SW480 (cell line): ENCODE measurements around the gene SEMA6C.

ENCODE experiments used
- DNase-seq: peaks from one replicate; pipeline ENCODE4 v3.0.0-alpha.2; 2016; ENCODE audit warnings: low spot score

The SEMA6C gene

DNA sequence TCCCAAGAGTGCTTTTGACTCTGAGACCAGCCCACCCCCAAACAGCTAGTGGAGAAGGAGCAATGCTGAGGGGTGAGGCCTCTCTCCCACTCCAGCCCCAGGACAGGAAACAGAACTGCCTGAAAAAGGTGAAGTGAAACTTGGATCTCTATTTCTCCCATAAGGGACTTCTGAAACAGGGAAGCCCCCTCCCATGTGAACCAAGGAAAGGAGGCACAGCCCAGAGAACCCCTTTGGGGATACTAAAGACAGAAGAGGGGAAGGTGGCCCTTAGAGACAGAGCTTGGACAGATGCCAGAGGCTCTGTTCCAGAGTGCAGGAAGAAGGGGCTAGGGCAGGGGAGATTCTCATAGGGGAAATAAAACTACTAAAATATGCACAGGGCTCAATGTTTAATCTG is 12.9 kb upstream of the SEMA6C start:
- no peak for DNase-seq

DNA sequence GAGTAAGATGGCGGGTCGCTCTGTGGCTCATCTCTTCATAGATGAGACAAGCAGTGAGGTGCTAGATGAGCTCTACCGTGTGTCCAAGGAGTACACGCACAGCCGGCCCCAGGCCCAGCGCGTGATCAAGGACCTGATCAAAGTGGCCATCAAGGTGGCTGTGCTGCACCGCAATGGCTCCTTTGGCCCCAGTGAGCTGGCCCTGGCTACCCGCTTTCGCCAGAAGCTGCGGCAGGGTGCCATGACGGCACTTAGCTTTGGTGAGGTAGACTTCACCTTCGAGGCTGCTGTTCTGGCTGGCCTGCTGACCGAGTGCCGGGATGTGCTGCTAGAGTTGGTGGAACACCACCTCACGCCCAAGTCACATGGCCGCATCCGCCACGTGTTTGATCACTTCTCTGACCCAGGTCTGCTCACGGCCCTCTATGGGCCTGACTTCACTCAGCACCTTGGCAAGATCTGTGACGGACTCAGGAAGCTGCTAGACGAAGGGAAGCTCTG is 12.4 kb upstream of the SEMA6C start:
- no peak for DNase-seq

DNA sequence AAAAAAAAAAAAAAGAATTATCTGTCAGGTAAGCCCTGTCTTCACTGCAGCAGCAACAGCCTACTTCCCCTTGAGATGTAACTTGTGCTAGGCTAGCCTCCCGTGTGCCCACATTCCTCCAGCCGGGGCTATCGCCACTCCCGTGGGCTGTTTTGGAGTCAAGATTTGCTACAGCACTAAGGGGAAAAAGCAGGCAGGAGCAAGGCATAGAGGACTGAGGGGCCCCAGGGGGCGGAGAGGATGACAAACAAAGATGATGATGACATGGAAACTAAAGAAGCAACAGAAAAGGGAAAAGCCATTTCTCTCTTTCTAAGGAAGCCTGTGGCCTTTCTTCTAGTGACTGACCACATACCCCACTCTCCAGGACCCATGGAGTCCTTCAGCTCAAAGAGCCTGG is 11.9 kb upstream of the SEMA6C start:
- no peak for DNase-seq

DNA sequence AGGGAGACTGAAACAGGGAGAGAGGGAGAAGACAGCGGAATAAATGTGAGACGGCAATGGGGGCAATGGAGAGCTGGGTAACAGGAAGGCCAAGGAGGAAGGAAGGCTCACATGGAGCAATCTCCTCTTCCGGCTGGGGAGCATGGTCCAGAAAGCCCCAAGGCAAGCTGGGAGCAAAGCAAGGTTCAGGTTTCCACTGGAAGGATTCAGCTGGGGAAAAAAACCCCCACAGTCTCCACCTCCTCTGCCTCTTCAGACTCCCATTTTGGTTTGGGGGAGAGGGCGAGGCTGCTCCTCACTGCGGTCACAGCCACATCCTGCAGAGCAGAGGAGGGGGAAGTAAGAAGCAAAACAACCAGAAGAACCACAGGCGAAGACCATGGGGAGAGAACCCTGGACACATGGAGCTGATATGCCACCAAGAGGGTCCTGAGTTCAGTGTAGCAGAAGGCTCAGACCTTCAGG is 10.7 kb upstream of the SEMA6C start:
- DNase-seq: no peak

DNA sequence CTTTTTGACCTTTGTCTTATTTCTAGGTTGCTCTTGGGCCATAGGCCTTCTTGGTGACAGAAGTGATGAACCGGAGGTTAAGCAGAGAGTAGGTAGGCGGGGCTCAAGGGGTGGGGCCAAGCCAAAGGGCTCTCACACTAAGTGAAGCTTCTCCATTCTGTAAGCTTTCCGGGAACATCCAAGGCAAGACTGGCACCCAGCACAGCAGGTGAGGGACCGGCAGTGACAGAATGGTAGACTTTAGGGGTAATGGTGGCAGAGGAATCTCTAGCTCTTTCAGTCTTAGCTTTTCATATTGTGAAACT is 10.0 kb upstream of the SEMA6C start, which contains the start of gene TNFAIP8L2:
TSS of gene TNFAIP8L2 (plus strand) at position 135 of the 305 bp plus-strand sequence. CDS start 2,049 bp downstream, outside the sequence.
- DNase-seq: no peak

DNA sequence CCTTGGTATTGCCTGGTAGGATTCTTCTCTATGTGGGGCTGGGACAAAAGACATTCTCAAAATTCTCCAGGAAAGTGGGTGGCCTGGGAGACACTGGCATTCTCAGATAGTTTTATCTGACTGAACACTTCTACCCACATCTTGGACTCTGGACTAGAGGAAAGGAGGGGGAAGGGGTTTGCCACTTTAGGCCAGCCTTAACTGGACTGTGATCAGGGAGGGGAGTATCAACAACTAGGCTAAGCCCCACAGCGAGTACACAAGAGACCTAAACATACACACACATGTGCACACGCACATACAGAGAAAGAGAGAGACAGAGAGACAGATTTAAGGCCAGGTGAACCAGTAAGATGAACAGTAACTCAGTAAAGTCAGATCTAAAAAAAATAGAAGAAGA is 1.2 kb upstream of the SEMA6C start:
- no peak for DNase-seq

DNA sequence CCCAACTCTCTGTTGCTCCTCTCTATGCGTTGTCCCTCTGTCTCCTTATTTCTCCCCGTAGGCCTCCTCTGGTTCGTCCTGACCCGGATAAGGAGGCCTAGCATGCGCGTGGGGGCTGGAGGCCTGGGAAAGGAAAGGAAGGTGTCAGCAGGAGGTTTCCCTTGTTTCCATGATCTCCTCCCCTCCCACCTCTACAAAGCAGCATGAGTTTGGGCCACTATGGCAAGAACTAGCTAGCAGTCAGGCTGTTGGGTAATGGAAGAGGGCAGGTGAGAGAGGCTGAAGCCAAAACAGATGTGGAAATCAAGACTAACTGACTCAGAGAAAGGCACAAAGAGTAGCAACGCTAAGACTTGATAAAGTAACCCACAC is 687 bp upstream of the SEMA6C start:
- no peak for DNase-seq

DNA sequence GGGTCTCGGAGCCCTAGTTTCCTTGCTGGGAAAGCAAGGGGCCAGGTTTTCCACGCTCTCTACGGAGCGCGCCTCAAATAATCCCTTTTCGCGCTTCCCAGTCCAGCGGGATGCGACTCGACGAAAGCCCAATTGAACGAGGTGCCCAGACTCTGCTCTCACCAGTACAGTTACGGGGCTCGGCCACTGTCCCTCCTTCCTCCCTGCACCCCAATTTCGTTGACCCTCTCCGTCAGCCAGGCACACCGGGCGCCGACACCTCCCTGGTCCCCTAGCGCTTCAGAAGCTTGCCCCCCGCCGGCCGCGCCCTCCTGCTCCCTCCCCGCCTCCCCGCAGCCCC is 389 bp downstream of the SEMA6C start:
- no peak for DNase-seq

DNA sequence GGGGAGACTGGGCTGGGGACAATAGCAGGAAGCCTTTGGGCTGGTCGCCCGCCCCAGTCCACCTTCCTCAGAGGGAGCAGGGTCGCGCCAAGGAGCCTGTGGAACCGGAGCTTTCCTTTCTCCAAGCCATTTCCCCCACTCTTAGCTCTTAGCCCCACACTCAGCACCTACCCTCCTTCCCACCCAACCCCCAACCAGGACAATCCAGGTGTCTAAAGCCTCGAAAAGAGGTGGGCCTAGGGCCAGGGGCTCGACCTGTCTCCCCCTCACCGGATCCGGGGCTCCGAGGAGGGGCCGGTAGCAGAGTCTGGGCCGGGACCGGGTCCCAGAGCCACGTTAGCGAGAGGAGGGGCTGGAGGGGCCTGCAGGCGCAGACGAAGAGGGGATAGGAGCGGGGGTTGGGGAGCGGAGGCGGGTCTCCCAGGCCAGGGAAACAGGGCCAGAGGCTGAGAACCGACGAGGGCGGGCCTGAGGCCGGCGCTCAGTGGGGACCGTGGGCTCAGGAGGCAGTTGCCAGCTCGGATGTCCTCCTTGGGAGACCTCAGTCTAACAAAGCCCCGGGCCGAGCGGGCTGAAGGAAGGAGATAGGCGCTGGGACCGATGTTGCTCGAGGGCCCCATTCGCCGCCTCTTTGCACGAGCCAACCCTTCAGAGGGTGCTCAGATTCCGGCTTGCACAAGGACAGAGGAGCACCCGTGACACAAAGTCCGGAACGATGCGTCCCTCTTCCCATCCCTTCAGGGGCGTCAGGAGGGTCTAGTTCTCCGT is 943 bp downstream of the SEMA6C start:
- no peak for DNase-seq

DNA sequence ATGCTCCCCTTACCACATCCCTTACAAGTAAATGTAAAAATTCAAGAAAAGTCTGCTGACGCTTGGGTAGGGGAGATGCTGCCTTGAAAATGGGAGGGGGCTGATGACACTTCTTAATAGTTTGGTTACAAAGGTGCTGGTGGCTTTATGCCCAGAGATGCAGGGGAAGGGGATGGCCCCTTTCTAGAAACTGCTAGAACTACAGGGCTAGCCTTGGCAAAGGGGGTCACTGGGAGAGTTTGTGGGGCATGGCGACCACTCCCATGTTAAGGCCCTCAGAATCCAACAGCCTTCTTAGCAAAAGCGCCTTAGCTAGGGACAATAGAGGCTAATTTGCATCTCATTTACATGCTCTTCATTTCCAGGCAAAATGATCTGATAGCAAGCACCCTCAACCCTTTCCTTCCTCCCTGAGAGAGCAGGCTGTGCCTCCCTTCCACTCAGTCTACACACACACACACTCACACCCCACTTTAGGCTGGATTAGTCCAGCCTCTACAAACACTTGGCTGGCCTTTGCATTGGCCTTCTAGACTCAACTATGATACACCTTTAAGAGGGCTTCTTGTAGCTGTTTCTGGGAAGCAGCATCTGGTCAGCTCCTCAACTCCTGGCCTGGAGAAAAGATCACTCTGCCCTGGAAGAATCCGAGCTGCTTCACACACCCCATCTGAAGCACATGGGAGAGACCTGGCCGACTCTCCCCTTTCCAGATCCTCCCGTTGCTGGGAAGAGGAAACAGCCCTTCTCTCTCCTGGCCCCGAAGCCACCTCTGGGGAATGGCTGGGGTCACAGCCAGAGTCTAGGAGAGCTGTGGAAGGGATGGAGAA is 1.7 kb downstream of the SEMA6C start:
- DNase-seq: no peak

DNA sequence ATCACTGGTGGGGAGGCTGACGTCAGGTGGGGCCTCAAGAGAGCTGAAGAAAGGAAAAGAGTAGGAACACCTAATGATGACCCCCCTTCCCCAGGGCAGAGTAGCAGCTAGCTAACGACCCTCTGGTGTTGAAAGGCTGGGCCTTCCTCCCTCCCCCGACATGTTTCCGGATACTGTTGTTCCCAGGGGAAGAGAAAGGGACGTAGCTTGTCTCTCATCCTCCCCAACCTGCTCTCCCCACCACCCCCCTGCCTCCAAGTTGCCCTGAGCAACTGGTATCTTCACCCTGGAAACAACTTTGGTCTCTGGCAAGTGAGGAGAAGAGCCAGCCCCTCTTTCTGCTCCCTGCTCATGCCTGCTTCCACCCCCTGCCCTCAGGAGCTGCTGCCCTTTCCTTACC is 2.4 kb downstream of the SEMA6C start:
- no peak for DNase-seq

DNA sequence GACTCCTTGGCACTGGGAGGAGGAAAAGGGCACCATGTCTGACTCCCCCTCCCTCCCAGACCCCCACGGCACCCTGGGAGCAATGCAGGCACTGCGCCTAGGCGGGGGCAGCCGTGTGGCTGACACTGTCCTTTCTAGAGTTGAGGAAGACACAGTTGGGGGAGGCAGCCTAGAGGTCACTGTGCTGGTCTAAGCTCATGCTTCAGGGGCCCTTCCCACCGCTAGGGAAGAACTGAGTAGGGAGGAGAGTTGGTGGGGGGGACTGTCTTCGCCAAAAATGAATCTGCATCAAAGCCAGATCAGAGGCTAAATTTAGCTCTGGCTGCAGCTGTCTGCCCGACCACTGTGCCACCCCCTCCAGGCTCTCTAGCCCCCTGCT is 3.4 kb downstream of the SEMA6C start:
- DNase-seq: no peak

DNA sequence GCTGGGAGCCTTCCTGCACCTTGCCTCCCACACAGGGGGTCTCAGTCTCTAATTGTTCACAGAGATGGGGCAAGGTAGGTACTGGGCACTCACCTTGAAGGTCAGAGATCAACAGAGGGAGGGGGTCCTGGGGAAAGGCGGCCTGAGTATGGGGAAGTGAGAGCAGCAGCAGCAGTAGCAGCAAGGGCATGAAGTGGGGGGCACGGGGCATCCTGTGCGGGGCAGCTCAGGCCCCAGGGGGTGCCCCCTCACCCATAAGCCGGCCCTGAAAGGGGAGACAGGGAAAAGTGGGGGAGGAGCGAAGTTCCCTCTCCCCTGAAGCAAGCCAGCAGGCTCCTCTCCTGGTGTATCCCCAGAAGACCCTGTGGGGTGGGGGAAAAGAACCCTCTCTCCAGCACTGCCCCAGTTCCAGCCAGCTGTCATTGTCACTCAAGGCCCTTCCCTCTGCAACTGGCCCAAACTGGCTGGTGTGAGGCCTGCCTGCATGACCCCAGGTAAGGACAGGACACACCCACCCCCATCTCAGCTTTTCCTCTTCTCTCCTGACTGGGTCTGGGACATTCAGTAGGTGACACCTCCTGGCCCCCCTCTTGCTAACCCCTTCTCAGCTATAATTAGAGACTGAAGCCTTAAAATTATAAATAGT is 3.9 kb downstream of the SEMA6C start:
- DNase-seq: no peak

DNA sequence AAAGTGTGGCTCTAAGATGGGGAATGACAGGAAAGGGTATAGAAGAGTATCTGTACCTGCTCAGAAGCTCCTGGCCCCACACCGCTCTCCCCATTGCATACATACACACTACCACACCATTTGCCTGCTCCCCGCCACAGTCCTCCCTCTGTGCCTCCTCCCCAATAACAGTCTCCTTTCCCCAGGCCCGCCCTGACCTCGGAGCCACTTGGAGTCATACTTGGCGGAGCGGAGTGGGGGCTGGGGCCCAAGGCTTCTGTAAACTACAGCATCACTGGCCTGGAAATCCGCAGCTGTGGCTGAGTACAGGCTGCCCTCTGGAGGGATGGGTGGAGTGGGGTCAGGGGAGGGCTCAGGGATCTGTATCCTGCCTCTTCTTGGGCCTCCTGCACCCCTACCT is 8.6 kb downstream of the SEMA6C start:
- no peak for DNase-seq

DNA sequence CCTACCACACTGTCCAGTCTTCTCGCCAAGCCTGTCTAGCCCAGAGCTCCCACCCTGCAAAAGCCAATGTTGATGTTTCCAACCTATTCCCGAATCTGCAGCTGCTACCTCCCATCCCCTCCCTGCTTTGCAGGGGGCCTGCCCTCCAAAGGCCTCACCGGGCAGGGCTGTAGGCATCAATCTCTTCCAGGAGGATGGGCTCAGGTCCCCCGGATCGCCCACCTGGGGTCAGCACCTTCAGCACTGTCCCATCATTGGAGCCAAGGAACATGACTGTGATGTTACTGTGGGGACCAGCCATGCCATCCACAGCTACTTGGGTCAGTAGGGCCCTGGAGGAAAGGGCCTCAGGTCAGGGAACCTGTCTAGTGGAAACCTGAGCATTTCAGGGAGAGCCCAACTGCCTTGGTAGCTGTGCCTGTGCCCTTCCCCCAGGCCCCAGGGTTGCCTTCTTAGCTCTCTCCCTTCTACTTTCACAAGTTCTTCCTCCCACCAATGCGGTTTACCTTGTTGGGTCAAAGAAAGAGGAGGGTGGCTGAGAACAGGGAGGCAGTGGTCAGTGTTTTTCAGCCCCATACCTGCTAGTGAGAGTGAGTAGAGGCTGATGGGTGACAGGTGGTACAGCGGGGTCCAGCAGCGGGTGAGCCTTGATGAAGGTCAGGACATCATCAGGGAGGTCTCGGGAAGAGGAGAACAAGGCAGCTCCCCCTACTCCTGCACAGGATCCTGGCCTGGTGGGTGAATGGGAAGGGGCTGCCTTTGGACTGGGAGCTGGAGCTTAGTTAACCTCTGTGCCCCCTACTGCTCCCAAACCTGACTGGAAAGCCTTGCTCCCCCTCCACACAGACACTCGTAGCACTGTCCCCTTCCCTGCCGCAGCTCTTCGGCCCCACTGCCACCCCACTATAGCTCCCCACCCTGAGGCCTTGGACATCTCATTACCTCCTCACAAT is 10.7 kb downstream of the SEMA6C start:
- DNase-seq: no peak

DNA sequence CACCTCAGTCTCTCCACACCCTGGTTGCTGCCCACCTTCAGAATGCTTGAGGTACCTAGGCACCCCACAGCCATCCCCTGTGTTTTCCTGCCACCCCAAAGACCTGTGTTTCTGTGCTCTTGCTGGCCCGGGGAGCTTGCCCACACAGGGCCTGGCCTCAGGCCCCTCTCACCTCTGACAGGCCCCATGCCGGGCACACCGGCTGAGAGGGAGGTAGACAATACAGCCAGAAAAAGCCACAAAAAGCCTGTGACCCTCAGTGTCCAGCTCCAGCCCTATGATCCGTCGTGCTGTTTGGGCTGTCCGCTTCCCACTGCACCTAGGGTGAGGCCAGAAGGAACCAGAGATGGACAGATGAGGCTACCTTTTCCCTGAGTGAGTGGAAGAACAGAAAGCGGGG is 11.4 kb downstream of the SEMA6C start:
- DNase-seq: no peak

DNA sequence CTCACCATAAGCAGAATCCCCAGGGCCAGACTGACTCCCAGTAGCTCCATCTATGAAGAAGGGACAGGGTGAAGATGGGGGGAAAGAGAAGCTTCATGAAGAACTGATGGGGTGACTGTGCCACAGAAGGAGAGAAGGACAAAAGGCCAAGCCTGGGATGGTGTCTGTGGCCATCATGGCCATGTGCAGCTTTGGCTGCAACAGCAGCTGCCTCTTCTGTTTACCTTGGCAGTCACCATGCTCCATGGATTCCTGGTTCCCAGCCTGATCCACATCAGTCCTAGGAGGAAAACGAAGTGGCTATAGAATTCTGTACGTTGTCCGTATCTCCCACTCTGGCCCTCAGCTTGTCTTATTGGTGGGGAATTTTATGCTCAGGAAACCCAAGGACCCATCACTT is 12.0 kb downstream of the SEMA6C start:
- DNase-seq: no peak

DNA sequence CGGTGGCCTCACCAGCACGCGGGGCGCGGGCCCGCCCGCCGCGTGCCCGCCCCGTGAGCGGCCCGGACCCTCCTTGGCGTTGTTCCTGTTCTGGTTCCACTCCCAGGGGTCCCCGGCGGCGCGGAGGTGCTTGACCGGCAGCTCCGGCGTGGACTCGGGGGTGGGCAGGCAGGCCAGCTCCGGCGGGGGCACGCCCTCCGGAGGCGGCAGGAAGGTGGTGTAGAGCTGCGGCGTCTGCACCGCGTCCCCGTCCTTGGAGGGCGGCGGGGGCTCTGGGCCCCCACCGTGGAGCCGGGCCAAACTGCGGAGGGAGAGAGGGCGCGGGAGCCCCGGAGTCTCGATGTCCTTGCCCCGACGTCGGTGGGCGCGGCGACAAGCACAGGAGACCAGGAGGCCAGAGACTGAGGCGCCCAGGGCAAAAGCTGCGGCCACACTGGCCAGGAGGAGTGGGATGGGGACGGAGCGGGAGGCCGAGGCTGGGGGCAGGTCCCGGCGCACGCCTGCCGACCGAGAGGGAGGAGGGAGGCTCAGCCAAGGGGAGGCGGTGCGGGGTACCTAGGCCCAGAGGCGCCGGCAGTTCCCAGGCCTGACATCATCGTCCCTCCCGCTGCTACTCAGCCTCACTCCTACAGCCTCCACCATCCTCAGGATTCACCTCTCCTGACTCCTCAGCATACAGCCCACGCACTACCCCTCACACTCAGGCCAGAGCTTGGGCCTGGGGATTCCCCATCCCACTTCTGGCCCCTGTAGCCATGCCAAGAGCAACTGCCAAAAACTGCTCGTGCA is 13.2 kb downstream of the SEMA6C start:
- DNase-seq: no peak

DNA sequence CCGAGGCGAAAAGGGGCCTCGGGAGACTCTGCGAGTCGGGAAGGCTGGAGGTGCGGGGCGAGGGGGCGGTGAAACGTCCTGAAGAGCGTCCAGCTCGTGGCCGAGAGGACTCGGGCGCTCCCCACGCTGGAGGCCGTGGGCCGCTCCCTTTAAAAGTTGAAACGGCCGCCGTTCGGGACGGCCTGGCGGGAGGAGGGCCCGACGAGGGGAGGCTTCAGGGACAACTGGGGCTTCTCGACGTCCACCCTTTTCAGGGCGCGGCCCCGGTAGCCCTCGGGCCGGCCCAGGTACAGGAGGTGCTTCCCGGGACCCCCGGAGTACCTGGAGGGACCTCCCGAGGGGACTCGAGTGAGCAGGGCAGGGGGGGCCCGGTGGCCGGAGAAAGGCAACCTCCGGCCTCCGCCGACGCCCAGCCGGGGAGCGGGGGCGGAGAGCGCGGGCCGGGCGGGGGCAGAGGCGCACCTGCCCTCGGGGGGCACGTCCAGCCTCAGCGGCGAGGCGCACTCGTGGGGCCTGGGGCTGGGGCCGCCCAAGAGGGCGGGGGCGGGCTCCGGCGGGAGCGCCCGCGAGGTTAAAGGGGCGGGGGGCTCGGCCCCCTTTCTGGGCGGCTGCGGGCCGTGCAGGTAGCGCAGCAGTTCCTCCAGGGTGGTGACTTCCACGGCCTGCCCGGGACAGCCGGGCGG is 14.0 kb downstream of the SEMA6C start:
- no peak for DNase-seq

DNA sequence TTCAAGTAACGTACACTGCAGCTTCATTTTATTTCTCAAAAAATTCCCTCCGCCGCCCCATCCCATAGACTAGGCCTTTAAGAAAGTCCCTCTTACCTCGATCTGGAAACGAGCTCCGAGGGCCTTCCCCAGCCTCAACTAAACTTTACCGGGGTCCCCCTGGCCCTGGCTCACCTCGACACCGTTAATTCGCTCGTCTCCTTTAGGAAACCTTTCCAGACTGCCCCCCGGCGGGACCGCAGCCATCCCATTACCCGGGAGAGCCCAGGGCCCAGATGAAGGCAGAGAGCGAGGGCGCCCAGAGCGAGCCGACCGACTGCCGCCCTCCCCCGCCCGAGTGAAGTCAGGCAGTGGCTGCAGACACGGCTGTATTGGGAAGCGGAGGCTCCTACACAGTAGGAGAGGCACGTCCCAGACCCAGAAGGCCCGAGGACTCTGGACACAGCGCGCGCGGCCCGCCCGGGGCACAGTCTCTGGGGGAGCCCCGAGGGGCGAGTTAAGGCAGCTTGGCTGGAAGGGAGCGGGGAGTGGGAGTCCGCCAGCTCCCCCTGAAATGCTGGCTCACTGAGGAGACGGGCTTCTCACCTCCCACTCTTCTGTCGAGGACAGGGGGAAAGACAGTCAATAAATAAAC is 14.6 kb downstream of the SEMA6C start:
- no peak for DNase-seq
